DND-41 (cell line): ENCODE results near the gene KBTBD3.

Experiments used
- ATAC-seq: fragments of 200-7000 bp; cut with Tn5 transposase; 3 replicates; pipeline ENCODE4 v1.9.1; 2021; ENCODE audit warnings: low read depth; ENCODE audit not compliant: insufficient read depth
- DNase-seq: peaks from one replicate; pipeline ENCODE4 v3.0.0-alpha.2; 2020
- H2AFZ ChIP-seq: 2 replicates; pipeline ENCODE4 v1.6.0; 2012; ENCODE audit warnings: low read depth, low read length
- H3K27ac ChIP-seq: 2 replicates; pipeline ENCODE4 v1.5.1; 2012; ENCODE audit warnings: low read length, inconsistent platforms
- H3K27me3 ChIP-seq: fragments of 200-600 bp; sonication (generic); 2 replicates; pipeline ENCODE4 v1.6.0; 2012; ENCODE audit warnings: low read length, mild to moderate bottlenecking, inconsistent platforms; ENCODE audit not compliant: insufficient read depth, poor library complexity
- H3K36me3 ChIP-seq: 2 replicates; pipeline ENCODE4 v1.5.1; 2012; ENCODE audit warnings: low read length, inconsistent platforms; ENCODE audit not compliant: insufficient read depth
- H3K4me1 ChIP-seq: 2 replicates; pipeline ENCODE4 v1.5.1; 2012; ENCODE audit warnings: mild to moderate bottlenecking, low read length; ENCODE audit not compliant: insufficient read depth
- H3K4me2 ChIP-seq: 2 replicates; pipeline ENCODE4 v1.6.0; 2012; ENCODE audit warnings: mild to moderate bottlenecking, moderate library complexity, low read length, inconsistent platforms; ENCODE audit not compliant: insufficient read depth
- H3K4me3 ChIP-seq, 2 experiments: fragments of 200-600 bp in 1 of 2; shearing (Covaris generic) in 1 of 2; 2 replicates each; pipeline ENCODE4 v1.5.1; 2012 to 2016; ENCODE audit warnings: inconsistent platforms in 2 of 2, low read length in 2 of 2, mild to moderate bottlenecking in 2 of 2, low read depth in 1 of 2, moderate library complexity in 1 of 2
- H3K79me2 ChIP-seq: 2 replicates; pipeline ENCODE4 v1.6.0; 2012; ENCODE audit warnings: low read length, inconsistent platforms; ENCODE audit not compliant: insufficient read depth
- H3K9ac ChIP-seq: 2 replicates; pipeline ENCODE4 v1.6.0; 2012; ENCODE audit warnings: low read depth, mild to moderate bottlenecking, inconsistent platforms, low read length, moderate library complexity
- H3K9me3 ChIP-seq: 2 replicates; pipeline ENCODE4 v1.5.1; 2012; ENCODE audit warnings: low read length, moderate library complexity, mild to moderate bottlenecking, inconsistent platforms; ENCODE audit not compliant: insufficient read depth, severe bottlenecking
- H4K20me1 ChIP-seq: 2 replicates; pipeline ENCODE4 v1.6.0; 2012; ENCODE audit warnings: low read length; ENCODE audit not compliant: insufficient read depth
- CTCF ChIP-seq: IDR thresholded peaks from 2 replicates; pipeline ENCODE4 v1.5.1; 2012; ENCODE audit warnings: borderline replicate concordance, low read length, moderate library complexity, mild to moderate bottlenecking; ENCODE audit not compliant: poor library complexity, severe bottlenecking; ENCODE audit errors: extremely low read depth
- EZH2 ChIP-seq: IDR thresholded peaks from 3 replicates; pipeline ENCODE4 v1.6.1; 2012; ENCODE audit warnings: borderline replicate concordance, low read depth, mild to moderate bottlenecking, moderate library complexity, low read length, inconsistent platforms; ENCODE audit not compliant: severe bottlenecking

Gene KBTBD3

GRCh38 chr11:106070606-106071005, 6.5 kb downstream of the KBTBD3 start:
- H3K4me3 ChIP-seq = no peak overlapping the region
- H2AFZ ChIP-seq = no peak overlapping the region
- no peaks in the 10 kb centered on the region for H3K27me3 ChIP-seq
- no peak for TF ChIP-seq CTCF
- TF ChIP-seq EZH2 = no peak
- H3K79me2 ChIP-seq = 0 out of 2 replicates have a peak, but pooled peaks cover 1% of the 10 kb centered on the region
- H3K4me2 ChIP-seq = no peak overlapping the region
- DNase-seq (no peak), ATAC-seq (no peak)
- no peak overlapping the region for H3K27ac ChIP-seq
- no peaks in the 10 kb centered on the region for H3K36me3 ChIP-seq
- no peak overlapping the region for H3K9ac ChIP-seq
- H4K20me1 ChIP-seq = no peaks in the 10 kb centered on the region
- H3K4me1 ChIP-seq = peaks cover 5% of the 10 kb centered on the region
- no peaks in the 10 kb centered on the region for H3K9me3 ChIP-seq

- DNase-seq = no peak
- Histone ChIP-seq H3K9me3 (no peaks in the 10 kb centered on the region), H3K4me3 (no peak overlapping the region), H3K27me3 (no peaks in the 10 kb centered on the region), H3K4me2 (no peak overlapping the region), H3K79me2 (no peaks in the 10 kb centered on the region), H3K36me3 (no peaks in the 10 kb centered on the region), H3K4me1 (no peaks in the 10 kb centered on the region), H4K20me1 (no peaks in the 10 kb centered on the region), H2AFZ (no peak overlapping the region), H3K9ac (no peak overlapping the region), H3K27ac (no peak overlapping the region)
- no peak for ATAC-seq
- TF ChIP-seq EZH2 (no peak), CTCF (no peak)
These were observed 14.1 kb downstream of the KBTBD3 start for GRCh38 chr11:106063009-106063408.

- Histone ChIP-seq H3K27ac (no peak overlapping the region), H2AFZ (no peak overlapping the region), H3K9me3 (no peaks in the 10 kb centered on the region), H3K79me2 (no peaks in the 10 kb centered on the region), H3K4me3 (no peak overlapping the region), H3K9ac (no peak overlapping the region), H3K36me3 (no peaks in the 10 kb centered on the region), H4K20me1 (no peaks in the 10 kb centered on the region), H3K4me1 (no peaks in the 10 kb centered on the region), H3K27me3 (no peaks in the 10 kb centered on the region), H3K4me2 (no peak overlapping the region)
- TF ChIP-seq CTCF (no peak), EZH2 (no peak)
- DNase-seq (no peak), ATAC-seq (no peak)
These were observed 14.9 kb downstream of the KBTBD3 start for GRCh38 chr11:106061954-106062949.
